Ureter (tissue), 1 donor: ENCODE results near the gene RASAL1. TPM values are rescaled to one million over a fixed set of nuclear protein-coding genes. Genes with fewer than 3 reads are reported as not detected.
A peak's percentile ranks its signal among the peaks of the same experiment; 100 is the strongest.
"Not testable (repeated sequence)": the region's sequence is repeated elsewhere in the genome, so short reads cannot be mapped to it uniquely, and the experiment has no call there.

ENCODE experiments used
- DNase-seq: peaks from one replicate; pipeline ENCODE4 v3.0.0-alpha.2; 2020; ENCODE audit warnings: low spot score
- total RNA-seq: library from RNA; stranded (reverse); gene quantifications from one replicate; pipeline ENCODE4 v1.2.4, GENCODE V29; 2023
- donor health status: DM: yes; HTN: yes; CAD: no.

Gene RASAL1
- total RNA-seq, 1 donor from 2014 or later: 1.6 TPM

- no peak for DNase-seq
Observed at GRCh38 chr12:113140706-113141105, 5.1 kb upstream of the RASAL1 start.

- no peak for DNase-seq
Observed at GRCh38 chr12:113138826-113139225, 3.3 kb upstream of the RASAL1 start.

- DNase-seq: no peak
Observed at GRCh38 chr12:113137861-113138783, 2.6 kb upstream of the RASAL1 start.

GRCh38 chr12:113136990-113137511 is 1.5 kb upstream of the RASAL1 start:
- no peak for DNase-seq

GRCh38 chr12:113136128-113136989 is 798 bp upstream of the RASAL1 start:
- no peak for DNase-seq

- DNase-seq: no peak
Observed at GRCh38 chr12:113134521-113134951, 1.0 kb downstream of the RASAL1 start.

GRCh38 chr12:113134071-113134470 is 1.5 kb downstream of the RASAL1 start:
- DNase-seq: no peak

GRCh38 chr12:113133666-113134065 is 1.9 kb downstream of the RASAL1 start:
- DNase-seq: no peak

GRCh38 chr12:113133036-113133435 is 2.5 kb downstream of the RASAL1 start:
- DNase-seq: no peak

- DNase-seq: no peak
Observed at GRCh38 chr12:113131556-113131955, 4.0 kb downstream of the RASAL1 start.

- peak; percentile 63 for DNase-seq
Observed at GRCh38 chr12:113130457-113131135, 5.0 kb downstream of the RASAL1 start.

- no peak for DNase-seq
Observed at GRCh38 chr12:113129664-113130456, 5.7 kb downstream of the RASAL1 start.

- no peak for DNase-seq
Observed at GRCh38 chr12:113128802-113129663, 6.5 kb downstream of the RASAL1 start.

- no peak for DNase-seq
Observed at GRCh38 chr12:113127791-113128199, 7.8 kb downstream of the RASAL1 start.

GRCh38 chr12:113120670-113121370 is 14.7 kb downstream of the RASAL1 start:
- DNase-seq: no peak

- no peak for DNase-seq
Observed at GRCh38 chr12:113119980-113120669, 15.4 kb downstream of the RASAL1 start.

GRCh38 chr12:113118142-113118541 is 17.4 kb downstream of the RASAL1 start:
- DNase-seq: no peak

GRCh38 chr12:113117684-113118083 is 17.9 kb downstream of the RASAL1 start:
- not testable (repeated sequence) for DNase-seq

- DNase-seq: no peak
Observed at GRCh38 chr12:113116875-113117274, 18.7 kb downstream of the RASAL1 start.
